HCT116 (cell line): ENCODE data around the gene FTSJ3. TPM values are rescaled to one million over a fixed set of nuclear protein-coding genes. Genes with fewer than 3 reads are reported as not detected.

Experiments used
- ATAC-seq: fragments of 200-7000 bp; cut with Tn5 transposase; 2 replicates; pipeline ENCODE4 v1.9.1; 2020; ENCODE audit warnings: mild to moderate bottlenecking, moderate library complexity
- BruUV-seq: library from RNA; stranded (reverse); fragments of 400-500 nt; replicated peaks from 2 replicates; lab custom pipeline; 2021; lab: Mats Ljungman, UMichigan
- CTCF ChIA-PET: fragments of 300-600 bp; sonication (Branson Sonifier 250); formaldehyde crosslinking; loops from one replicate; lab custom pipeline; 2021; ENCODE audit warnings: antibody characterized with exemption; lab: Charles Lee
- POLR2A ChIA-PET: fragments of 300-600, 350-600 bp; sonication (Branson Sonifier 250); formaldehyde crosslinking; loops from one replicate; lab custom pipeline; 2021; ENCODE audit warnings: antibody characterized with exemption; lab: Charles Lee
- RAD21 ChIA-PET, 2 experiments: fragments of 300-600 bp; sonication (Branson Sonifier 250); formaldehyde crosslinking; loops; one replicate each; lab custom pipeline; 2023; ENCODE audit warnings: low total read pairs in 2 of 2; ENCODE audit not compliant: uncharacterized antibody in 2 of 2, unreplicated experiment in 2 of 2, low non-redundant PET in 1 of 2; lab: Charles Lee
- DNase-seq: peaks from one replicate; pipeline ENCODE4 v3.0.0-alpha.2; 2010; ENCODE audit warnings: low read depth, low spot score
- H2AFZ ChIP-seq: fragments of 200-600 bp; shearing (Covaris generic), sonication (generic); 2 replicates; pipeline ENCODE4 v1.6.1; 2017; ENCODE audit warnings: low read depth, mixed run types, mixed read lengths, antibody characterized with exemption, low read length; ENCODE audit not compliant: poor library complexity, severe bottlenecking
- H3K27ac ChIP-seq: 2 replicates; pipeline ENCODE4 v1.5.1; 2012; ENCODE audit warnings: low read depth, low read length
- H3K27me3 ChIP-seq: fragments of 200-600 bp; sonication (generic); 2 replicates; pipeline ENCODE4 v1.6.1; 2016; ENCODE audit warnings: mixed run types, low read length, mixed read lengths; ENCODE audit not compliant: insufficient read depth
- H3K36me3 ChIP-seq, 2 experiments: fragments of 200-500 bp in 1 of 2; fragments of 200-600 bp in 1 of 2; sonication (Bioruptor generic) in 1 of 2; sonication (generic) in 1 of 2; 2 replicates each; pipeline versions ENCODE4 v1.5.1 to v1.6.1; 2014 to 2016; ENCODE audit warnings: low read length in 2 of 2, inconsistent platforms in 1 of 2, mixed read lengths in 1 of 2, mixed run types in 1 of 2; ENCODE audit not compliant: insufficient read depth in 2 of 2, control insufficient read depth in 1 of 2
- H3K4me1 ChIP-seq, 2 experiments: fragments of 200-600 bp in 1 of 2; sonication (generic) in 1 of 2; 2 replicates each; pipeline versions ENCODE4 v1.5.1 to v1.6.1; 2012 to 2017; ENCODE audit warnings: low read length in 2 of 2, inconsistent platforms in 1 of 2, mild to moderate bottlenecking in 1 of 2, mixed read lengths in 1 of 2, mixed run types in 1 of 2, moderate library complexity in 1 of 2; ENCODE audit not compliant: insufficient read depth in 2 of 2, control insufficient read depth in 1 of 2
- H3K4me2 ChIP-seq: fragments of 200-600 bp; sonication (generic); 2 replicates; pipeline ENCODE4 v1.6.1; 2017; ENCODE audit warnings: mixed run types, low read length, mixed read lengths
- H3K4me3 ChIP-seq, 2 experiments: fragments of 200-600 bp in 1 of 2; sonication (generic) in 1 of 2; replicated peaks in 1 of 2; 2 replicates each; pipeline ENCODE4 v1.5.1; 2011 to 2016; ENCODE audit warnings: low read length in 2 of 2, control low read depth in 1 of 2, low read depth in 1 of 2, mild to moderate bottlenecking in 1 of 2, mixed read lengths in 1 of 2, mixed run types in 1 of 2
- H3K79me2 ChIP-seq: fragments of 200-600 bp; sonication (generic); 2 replicates; pipeline ENCODE4 v1.6.1; 2017; ENCODE audit warnings: mild to moderate bottlenecking, mixed run types, low read length, moderate library complexity, mixed read lengths; ENCODE audit not compliant: insufficient read depth
- H3K9ac ChIP-seq: fragments of 200-600 bp; sonication (generic); 2 replicates; pipeline ENCODE4 v1.6.1; 2016; ENCODE audit warnings: low read length, mixed read lengths
- H3K9me2 ChIP-seq: fragments of 200-600 bp; sonication (generic), shearing (Covaris generic); 2 replicates; pipeline ENCODE4 v1.6.1; 2017; ENCODE audit warnings: mixed run types, mild to moderate bottlenecking, moderate library complexity; ENCODE audit not compliant: insufficient read depth
- H3K9me3 ChIP-seq, 2 experiments: fragments of 200-500 bp in 1 of 2; fragments of 200-600 bp in 1 of 2; sonication (Bioruptor generic) in 1 of 2; sonication (generic) in 1 of 2; 2 replicates each; pipeline ENCODE4 v1.6.1; 2014 to 2017; ENCODE audit warnings: low read length in 2 of 2, mixed read lengths in 2 of 2, inconsistent platforms in 1 of 2, low read depth in 1 of 2, mild to moderate bottlenecking in 1 of 2, mixed run types in 1 of 2, moderate library complexity in 1 of 2; ENCODE audit not compliant: control insufficient read depth in 1 of 2, insufficient read depth in 1 of 2
- H4K20me1 ChIP-seq: fragments of 200-600 bp; sonication (generic), shearing (Covaris generic); 2 replicates; pipeline ENCODE4 v1.6.1; 2017; ENCODE audit warnings: mixed run types, mild to moderate bottlenecking, moderate library complexity; ENCODE audit not compliant: insufficient read depth
- ATF3 ChIP-seq: IDR thresholded peaks from 2 replicates; pipeline ENCODE4 v1.6.1; 2012
- CBX3 ChIP-seq: IDR thresholded peaks from 2 replicates; pipeline ENCODE4 v1.6.1; 2012; ENCODE audit warnings: low read depth
- CEBPB ChIP-seq: IDR thresholded peaks from 2 replicates; pipeline ENCODE4 v1.6.1; 2012; ENCODE audit warnings: low read depth
- EGR1 ChIP-seq: IDR thresholded peaks from 2 replicates; pipeline ENCODE4 v1.6.1; 2012; ENCODE audit warnings: low read depth
- ELF1 ChIP-seq: IDR thresholded peaks from 2 replicates; pipeline ENCODE4 v1.6.1; 2012; ENCODE audit warnings: low read depth, borderline replicate concordance
- EZH2 ChIP-seq: fragments of 200-600 bp; sonication (generic); IDR thresholded peaks from 2 replicates; pipeline ENCODE4 v1.6.1; 2017; ENCODE audit warnings: antibody characterized with exemption, mixed run types
- EZH2phosphoT487 ChIP-seq: fragments of 200-600 bp; IDR thresholded peaks from 2 replicates; pipeline ENCODE4 v1.6.1; 2018; ENCODE audit warnings: antibody characterized with exemption, borderline replicate concordance
- FOSL1 ChIP-seq: IDR thresholded peaks from 2 replicates; pipeline ENCODE4 v1.6.1; 2012; ENCODE audit warnings: low read depth
- POLR2A ChIP-seq: IDR thresholded peaks from 2 replicates; pipeline ENCODE4 v1.7.0; 2011; ENCODE audit warnings: borderline replicate concordance; ENCODE audit not compliant: insufficient read depth, insufficient read length; ENCODE audit errors: extremely low read depth
- POLR2AphosphoS5 ChIP-seq: IDR thresholded peaks from 2 replicates; pipeline ENCODE4 v1.6.1; 2011; ENCODE audit warnings: mild to moderate bottlenecking, low read depth, low read length, moderate library complexity
- RAD21 ChIP-seq: IDR thresholded peaks from 2 replicates; pipeline ENCODE4 v1.6.1; 2012; ENCODE audit warnings: low read depth, mild to moderate bottlenecking
- REST ChIP-seq: IDR thresholded peaks from 2 replicates; pipeline ENCODE4 v1.6.1; 2012; ENCODE audit warnings: low read depth
- SIN3A ChIP-seq: IDR thresholded peaks from 2 replicates; pipeline ENCODE4 v1.6.1; 2012; ENCODE audit warnings: low read depth
- SP1 ChIP-seq: IDR thresholded peaks from 2 replicates; pipeline ENCODE4 v1.6.1; 2012; ENCODE audit warnings: low read depth
- SRF ChIP-seq: IDR thresholded peaks from 2 replicates; pipeline ENCODE4 v1.6.1; 2012; ENCODE audit warnings: low read depth
- TCF7L2 ChIP-seq: IDR thresholded peaks from 2 replicates; pipeline ENCODE4 v1.7.0; 2011; ENCODE audit warnings: borderline replicate concordance, inconsistent platforms; ENCODE audit not compliant: insufficient read depth, insufficient read length; ENCODE audit errors: extremely low read depth
- ZBTB33 ChIP-seq: IDR thresholded peaks from 2 replicates; pipeline ENCODE4 v1.6.1; 2011; ENCODE audit warnings: mild to moderate bottlenecking, low read length, moderate library complexity; ENCODE audit not compliant: insufficient replicate concordance; ENCODE audit errors: extremely low read depth
- ZFX ChIP-seq: fragments of 450-650 bp; IDR thresholded peaks from 2 replicates; pipeline ENCODE4 v1.6.1; 2017
- ZNF274 ChIP-seq: fragments of 200-500 bp; sonication (Bioruptor generic); IDR thresholded peaks from 2 replicates; pipeline ENCODE4 v1.6.1; 2014; ENCODE audit warnings: mild to moderate bottlenecking, low read depth, low read length, inconsistent platforms
- intact Hi-C: fragments of 100-400 bp; cut with micrococcal nuclease; formaldehyde crosslinking; loops from 2 replicates; pipeline ENCODE4 v1.10.0; 2022
- total RNA-seq: library from RNA; stranded (reverse); gene quantifications from one replicate; pipeline ENCODE4 v1.2.1, GENCODE V29; 2021; ENCODE audit not compliant: unreplicated experiment

The FTSJ3 gene
- total RNA-seq, 1 experiment from 2014 or later, result 70.9 TPM

- no TSS peak for BruUV-seq
- Histone ChIP-seq H3K36me3 (no peaks in the 10 kb centered on the region; a peak in 1 of 4 replicates), H4K20me1 (no peaks in the 10 kb centered on the region), H3K9me2 (no peaks in the 10 kb centered on the region), H3K79me2 (peaks cover 19% of the 10 kb centered on the region), H3K4me1 (peaks cover 26 to 43% of the 10 kb centered on the region in 2 experiments)
- POLR2A ChIA-PET, result no interaction called here
- TF ChIP-seq ZNF274 (no peak), SP1 (no peak), EZH2phosphoT487 (no peak), ZFX (no peak), CBX3 (no peak), CEBPB (no peak), EZH2 (no peak), ELF1 (no peak), POLR2A (no peak), RAD21 (no peak), SIN3A (no peak), TCF7L2 (no peak), FOSL1 (no peak), SRF (no peak), REST (no peak), POLR2AphosphoS5 (no peak), ZBTB33 (no peak), ATF3 (no peak), EGR1 (no peak)
- TF ChIP-seq, all 23 proteins: peak for 0
- intact Hi-C loops, result no loop called here
- Histone ChIP-seq H3K27me3 (no peaks in the 10 kb centered on the region), H3K9ac (no peak overlapping the region), H3K27ac (no peak overlapping the region), H2AFZ (no peak overlapping the region), H3K4me2 (no peak overlapping the region), H3K4me3 (no peak overlapping the region), H3K9me3 (peaks cover 0 to 5% of the 10 kb centered on the region in 2 experiments; a peak in 1 of 4 replicates)
- CTCF ChIA-PET, result interaction anchor here (2.4 kb wide), 1 partner anchor 20 kb away, joined by 12 read pairs; no protein-coding TSS in a partner anchor
- DNase-seq (no peak), ATAC-seq (no peak)
- RAD21 ChIA-PET, result no interaction called here
These were observed 18.0 kb upstream of the FTSJ3 start for GRCh38 chr17:63845509-63845908.
